Measurements from ENCODE around the gene STK16. TPM values are rescaled to one million over a fixed set of nuclear protein-coding genes. Genes with fewer than 3 reads are reported as not detected.
A peak's percentile ranks its signal among the peaks of the same experiment; 100 is the strongest.

STK16 gene
- total and polyA plus RNA-seq, 2 of the 13 experiments (the other 11 are each of a cell fraction or from before 2014, with no cell fraction given), result 28.0 to 50.9 TPM

DNA sequence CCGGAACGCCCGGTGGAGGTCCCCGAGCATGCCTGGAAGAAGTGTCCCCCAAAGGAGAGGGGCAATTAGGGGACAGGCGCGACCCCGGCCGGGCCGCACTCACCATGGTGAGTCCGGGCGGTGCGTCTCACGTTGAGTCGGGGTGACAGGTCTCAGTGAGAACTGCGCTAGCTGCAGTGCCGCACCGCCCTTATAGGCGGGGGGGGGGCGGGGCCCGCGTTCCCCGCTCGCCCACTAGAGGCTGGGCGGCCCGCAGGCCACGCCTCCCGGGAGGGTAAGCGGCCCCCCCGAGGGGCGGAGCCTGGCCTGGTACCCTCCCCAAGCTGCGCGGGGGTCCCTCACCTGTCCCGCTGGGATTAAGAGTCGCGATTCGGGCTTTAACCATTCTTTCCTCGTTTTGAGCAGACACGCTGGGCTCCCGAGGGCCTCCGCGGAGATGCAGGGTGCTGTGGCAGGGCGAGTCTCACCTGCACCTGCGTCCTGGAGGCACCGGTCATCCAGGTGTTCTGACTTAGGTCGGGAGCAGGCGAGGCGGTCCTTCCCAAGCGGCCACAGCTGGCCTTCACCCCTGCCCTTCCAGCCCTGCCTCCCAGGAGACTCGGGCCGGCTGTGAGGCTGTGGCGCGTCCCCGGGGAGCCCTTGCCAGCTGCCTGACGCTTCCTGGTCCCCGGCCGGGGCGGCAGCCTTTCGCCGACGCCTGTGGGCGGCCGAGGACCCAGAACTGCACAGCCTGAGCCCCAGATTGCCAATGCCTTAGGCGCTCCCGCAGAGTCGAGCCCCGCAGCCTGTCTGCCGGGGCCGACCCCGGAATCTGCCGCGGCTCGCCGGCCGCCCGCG, 8.7 kb downstream of the STK16 start, which contains the start of gene TUBA4A (continued):
- TF ChIP-seq, protein P1, sequence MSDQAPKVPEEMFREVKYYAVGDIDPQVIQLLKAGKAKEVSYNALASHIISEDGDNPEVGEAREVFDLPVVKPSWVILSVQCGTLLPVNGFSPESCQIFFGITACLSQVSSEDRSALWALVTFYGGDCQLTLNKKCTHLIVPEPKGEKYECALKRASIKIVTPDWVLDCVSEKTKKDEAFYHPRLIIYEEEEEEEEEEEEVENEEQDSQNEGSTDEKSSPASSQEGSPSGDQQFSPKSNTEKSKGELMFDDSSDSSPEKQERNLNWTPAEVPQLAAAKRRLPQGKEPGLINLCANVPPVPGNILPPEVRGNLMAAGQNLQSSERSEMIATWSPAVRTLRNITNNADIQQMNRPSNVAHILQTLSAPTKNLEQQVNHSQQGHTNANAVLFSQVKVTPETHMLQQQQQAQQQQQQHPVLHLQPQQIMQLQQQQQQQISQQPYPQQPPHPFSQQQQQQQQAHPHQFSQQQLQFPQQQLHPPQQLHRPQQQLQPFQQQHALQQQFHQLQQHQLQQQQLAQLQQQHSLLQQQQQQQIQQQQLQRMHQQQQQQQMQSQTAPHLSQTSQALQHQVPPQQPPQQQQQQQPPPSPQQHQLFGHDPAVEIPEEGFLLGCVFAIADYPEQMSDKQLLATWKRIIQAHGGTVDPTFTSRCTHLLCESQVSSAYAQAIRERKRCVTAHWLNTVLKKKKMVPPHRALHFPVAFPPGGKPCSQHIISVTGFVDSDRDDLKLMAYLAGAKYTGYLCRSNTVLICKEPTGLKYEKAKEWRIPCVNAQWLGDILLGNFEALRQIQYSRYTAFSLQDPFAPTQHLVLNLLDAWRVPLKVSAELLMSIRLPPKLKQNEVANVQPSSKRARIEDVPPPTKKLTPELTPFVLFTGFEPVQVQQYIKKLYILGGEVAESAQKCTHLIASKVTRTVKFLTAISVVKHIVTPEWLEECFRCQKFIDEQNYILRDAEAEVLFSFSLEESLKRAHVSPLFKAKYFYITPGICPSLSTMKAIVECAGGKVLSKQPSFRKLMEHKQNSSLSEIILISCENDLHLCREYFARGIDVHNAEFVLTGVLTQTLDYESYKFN (CRISPR knock-in tag; conservative IDR thresholded peaks at IDR 0.05), result peak; percentile 47
- TF ChIP-seq, protein P2, sequence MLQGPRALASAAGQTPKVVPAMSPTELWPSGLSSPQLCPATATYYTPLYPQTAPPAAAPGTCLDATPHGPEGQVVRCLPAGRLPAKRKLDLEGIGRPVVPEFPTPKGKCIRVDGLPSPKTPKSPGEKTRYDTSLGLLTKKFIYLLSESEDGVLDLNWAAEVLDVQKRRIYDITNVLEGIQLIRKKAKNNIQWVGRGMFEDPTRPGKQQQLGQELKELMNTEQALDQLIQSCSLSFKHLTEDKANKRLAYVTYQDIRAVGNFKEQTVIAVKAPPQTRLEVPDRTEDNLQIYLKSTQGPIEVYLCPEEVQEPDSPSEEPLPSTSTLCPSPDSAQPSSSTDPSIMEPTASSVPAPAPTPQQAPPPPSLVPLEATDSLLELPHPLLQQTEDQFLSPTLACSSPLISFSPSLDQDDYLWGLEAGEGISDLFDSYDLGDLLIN (CRISPR knock-in tag; IDR thresholded peaks at IDR 0.05; ENCODE audit: borderline replicate concordance), result peak; percentile 29; the same call in 1 of the 2 replicates
- TF ChIP-seq SP2 (CRISPR knock-in tag; IDR thresholded peaks at IDR 0.05), result no peak
- peak; percentile 16; the same call in 1 of the 2 replicates for TF ChIP-seq ZNF557 (CRISPR knock-in tag; IDR thresholded peaks at IDR 0.05)
- TF ChIP-seq ZSCAN29 (CRISPR knock-in tag; conservative IDR thresholded peaks at IDR 0.05), result 0 out of 2 replicates have a peak, but pooled peaks have one; percentile 21
- TF ChIP-seq, protein P3, sequence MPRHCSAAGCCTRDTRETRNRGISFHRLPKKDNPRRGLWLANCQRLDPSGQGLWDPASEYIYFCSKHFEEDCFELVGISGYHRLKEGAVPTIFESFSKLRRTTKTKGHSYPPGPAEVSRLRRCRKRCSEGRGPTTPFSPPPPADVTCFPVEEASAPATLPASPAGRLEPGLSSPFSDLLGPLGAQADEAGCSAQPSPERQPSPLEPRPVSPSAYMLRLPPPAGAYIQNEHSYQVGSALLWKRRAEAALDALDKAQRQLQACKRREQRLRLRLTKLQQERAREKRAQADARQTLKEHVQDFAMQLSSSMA (CRISPR knock-in tag; IDR thresholded peaks at IDR 0.05), result peak; percentile 59; the same call in 1 of the 2 replicates
- TF ChIP-seq ZKSCAN8 (CRISPR knock-in tag; IDR thresholded peaks at IDR 0.05; ENCODE audit: borderline replicate concordance), result 0 out of 2 replicates have a peak, but pooled peaks have one; percentile 29
- 0 out of 2 replicates have a peak, but pooled peaks have one; percentile 30 for TF ChIP-seq MEF2D (CRISPR knock-in tag; IDR thresholded peaks at IDR 0.05)
- TF ChIP-seq, protein P4, sequence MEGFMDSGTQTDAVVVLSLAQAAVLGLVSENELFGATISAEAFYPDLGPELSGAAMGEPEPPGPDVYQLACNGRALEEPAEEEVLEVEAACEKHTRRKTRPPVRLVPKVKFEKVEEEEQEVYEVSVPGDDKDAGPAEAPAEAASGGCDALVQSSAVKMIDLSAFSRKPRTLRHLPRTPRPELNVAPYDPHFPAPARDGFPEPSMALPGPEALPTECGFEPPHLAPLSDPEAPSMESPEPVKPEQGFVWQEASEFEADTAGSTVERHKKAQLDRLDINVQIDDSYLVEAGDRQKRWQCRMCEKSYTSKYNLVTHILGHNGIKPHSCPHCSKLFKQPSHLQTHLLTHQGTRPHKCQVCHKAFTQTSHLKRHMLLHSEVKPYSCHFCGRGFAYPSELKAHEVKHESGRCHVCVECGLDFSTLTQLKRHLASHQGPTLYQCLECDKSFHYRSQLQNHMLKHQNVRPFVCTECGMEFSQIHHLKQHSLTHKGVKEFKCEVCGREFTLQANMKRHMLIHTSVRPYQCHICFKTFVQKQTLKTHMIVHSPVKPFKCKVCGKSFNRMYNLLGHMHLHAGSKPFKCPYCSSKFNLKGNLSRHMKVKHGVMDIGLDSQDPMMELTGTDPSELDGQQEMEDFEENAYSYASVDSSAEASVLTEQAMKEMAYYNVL (CRISPR knock-in tag; IDR thresholded peaks at IDR 0.05; ENCODE audit: borderline replicate concordance), result peak; percentile 32; the same call in 1 of the 2 replicates
- TF ChIP-seq, protein P5, sequence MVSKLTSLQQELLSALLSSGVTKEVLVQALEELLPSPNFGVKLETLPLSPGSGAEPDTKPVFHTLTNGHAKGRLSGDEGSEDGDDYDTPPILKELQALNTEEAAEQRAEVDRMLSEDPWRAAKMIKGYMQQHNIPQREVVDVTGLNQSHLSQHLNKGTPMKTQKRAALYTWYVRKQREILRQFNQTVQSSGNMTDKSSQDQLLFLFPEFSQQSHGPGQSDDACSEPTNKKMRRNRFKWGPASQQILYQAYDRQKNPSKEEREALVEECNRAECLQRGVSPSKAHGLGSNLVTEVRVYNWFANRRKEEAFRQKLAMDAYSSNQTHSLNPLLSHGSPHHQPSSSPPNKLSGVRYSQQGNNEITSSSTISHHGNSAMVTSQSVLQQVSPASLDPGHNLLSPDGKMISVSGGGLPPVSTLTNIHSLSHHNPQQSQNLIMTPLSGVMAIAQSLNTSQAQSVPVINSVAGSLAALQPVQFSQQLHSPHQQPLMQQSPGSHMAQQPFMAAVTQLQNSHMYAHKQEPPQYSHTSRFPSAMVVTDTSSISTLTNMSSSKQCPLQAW (CRISPR knock-in tag; IDR thresholded peaks at IDR 0.05), result peak; percentile 86
- TF ChIP-seq MEIS1 (CRISPR knock-in tag; IDR thresholded peaks at IDR 0.05; ENCODE audit: borderline replicate concordance), result peak; percentile 45; the same call in 1 of the 2 replicates
- 0 out of 2 replicates have a peak, but pooled peaks have one; percentile 25 for TF ChIP-seq ZFP62 (CRISPR knock-in tag; IDR thresholded peaks at IDR 0.05)
